HEK293 (cell line): Measurements from ENCODE around the gene MRTFB.

Source experiments
- ATF2 ChIP-seq: fragments of 450-650 bp; formaldehyde crosslinking; IDR thresholded peaks from 2 replicates; pipeline ENCODE4 v1.5.1; 2016; ENCODE audit warnings: missing biosample characterization, missing genetic modification characterization, low read depth
- EGR2 ChIP-seq: fragments of 450-650 bp; formaldehyde crosslinking; IDR thresholded peaks from 2 replicates; pipeline ENCODE4 v1.5.1; 2016; ENCODE audit warnings: low read depth, missing biosample characterization, missing genetic modification characterization
- GLI2 ChIP-seq: fragments of 450-650 bp; formaldehyde crosslinking; IDR thresholded peaks from 2 replicates; pipeline ENCODE4; 2017; ENCODE audit warnings: missing biosample characterization, missing genetic modification characterization, low read depth, borderline replicate concordance
- SCRT1 ChIP-seq: fragments of 450-650 bp; formaldehyde crosslinking; IDR thresholded peaks from 2 replicates; pipeline ENCODE4 v1.5.1; 2016; ENCODE audit warnings: missing biosample characterization, missing genetic modification characterization, borderline replicate concordance
- WT1 ChIP-seq: fragments of 450-650 bp; formaldehyde crosslinking; IDR thresholded peaks from 2 replicates; pipeline ENCODE4 v1.5.1; 2016; ENCODE audit warnings: missing biosample characterization, missing genetic modification characterization
- ZBTB6 ChIP-seq: fragments of 450-650 bp; formaldehyde crosslinking; IDR thresholded peaks from 2 replicates; pipeline ENCODE4 v1.5.1; 2017; ENCODE audit warnings: missing biosample characterization, missing genetic modification characterization
- ZFP41 ChIP-seq: fragments of 450-650 bp; formaldehyde crosslinking; IDR thresholded peaks from 2 replicates; pipeline ENCODE4 v1.5.1; 2016; ENCODE audit warnings: missing biosample characterization, missing genetic modification characterization, borderline replicate concordance
- ZFP69B ChIP-seq: fragments of 450-650 bp; formaldehyde crosslinking; IDR thresholded peaks from 2 replicates; pipeline ENCODE4 v1.5.1; 2016; ENCODE audit warnings: missing biosample characterization, missing genetic modification characterization
- ZNF112 ChIP-seq: fragments of 450-650 bp; formaldehyde crosslinking; IDR thresholded peaks from 2 replicates; pipeline ENCODE4 v1.5.0; 2017; ENCODE audit warnings: missing biosample characterization, missing genetic modification characterization
- ZNF140 ChIP-seq: fragments of 450-650 bp; formaldehyde crosslinking; IDR thresholded peaks from 2 replicates; pipeline ENCODE4 v1.5.1; 2016; ENCODE audit warnings: missing biosample characterization, missing genetic modification characterization
- ZNF2 ChIP-seq: fragments of 450-650 bp; formaldehyde crosslinking; IDR thresholded peaks from 2 replicates; pipeline ENCODE4 v1.5.1; 2016; ENCODE audit warnings: missing biosample characterization, missing genetic modification characterization
- ZNF223 ChIP-seq: fragments of 450-650 bp; formaldehyde crosslinking; IDR thresholded peaks from 2 replicates; pipeline ENCODE4 v1.5.1; 2016; ENCODE audit warnings: missing biosample characterization, missing genetic modification characterization
- ZNF292 ChIP-seq: fragments of 450-650 bp; formaldehyde crosslinking; IDR thresholded peaks from 2 replicates; pipeline ENCODE4 v1.5.1; 2016; ENCODE audit warnings: low read depth, missing biosample characterization, missing genetic modification characterization, borderline replicate concordance
- ZNF335 ChIP-seq: fragments of 450-650 bp; formaldehyde crosslinking; conservative IDR thresholded peaks from 2 replicates; pipeline ENCODE4 v1.5.1; 2016; ENCODE audit warnings: missing biosample characterization, missing genetic modification characterization
- ZNF341 ChIP-seq: fragments of 450-650 bp; formaldehyde crosslinking; IDR thresholded peaks from 2 replicates; pipeline ENCODE4; 2016; ENCODE audit warnings: low read depth, missing biosample characterization, missing genetic modification characterization
- ZNF350 ChIP-seq: fragments of 450-650 bp; formaldehyde crosslinking; IDR thresholded peaks from 2 replicates; pipeline ENCODE4 v1.5.0; 2017; ENCODE audit warnings: missing biosample characterization, mild to moderate bottlenecking, missing genetic modification characterization
- ZNF37A ChIP-seq: fragments of 450-650 bp; IDR thresholded peaks from 2 replicates; pipeline ENCODE4 v1.5.1; 2018; ENCODE audit warnings: missing biosample characterization, missing genetic modification characterization
- ZNF48 ChIP-seq: fragments of 450-650 bp; formaldehyde crosslinking; IDR thresholded peaks from 2 replicates; pipeline ENCODE4 v1.5.1; 2016; ENCODE audit warnings: missing biosample characterization, missing genetic modification characterization
- ZNF488 ChIP-seq: fragments of 450-650 bp; formaldehyde crosslinking; IDR thresholded peaks from 2 replicates; pipeline ENCODE4 v1.5.1; 2016; ENCODE audit warnings: missing biosample characterization, missing genetic modification characterization
- ZNF510 ChIP-seq: fragments of 450-650 bp; formaldehyde crosslinking; IDR thresholded peaks from 2 replicates; pipeline ENCODE4 v1.5.1; 2018; ENCODE audit warnings: mild to moderate bottlenecking, missing genetic modification characterization, missing biosample characterization; ENCODE audit not compliant: insufficient replicate concordance
- ZNF518A ChIP-seq: fragments of 450-650 bp; formaldehyde crosslinking; conservative IDR thresholded peaks from 2 replicates; pipeline ENCODE4 v1.5.1; 2016; ENCODE audit warnings: low read depth, missing biosample characterization, missing genetic modification characterization
- ZNF621 ChIP-seq: fragments of 450-650 bp; formaldehyde crosslinking; IDR thresholded peaks from 2 replicates; pipeline ENCODE4 v1.5.1; 2017; ENCODE audit warnings: missing biosample characterization, missing genetic modification characterization
- ZNF623 ChIP-seq: fragments of 450-650 bp; formaldehyde crosslinking; IDR thresholded peaks from 2 replicates; pipeline ENCODE4 v1.5.1; 2016; ENCODE audit warnings: missing biosample characterization, missing genetic modification characterization
- ZNF626 ChIP-seq: fragments of 450-650 bp; sonication (Bioruptor Pico); formaldehyde crosslinking; IDR thresholded peaks from 2 replicates; pipeline ENCODE4 v1.5.1; 2018; ENCODE audit warnings: missing biosample characterization, missing genetic modification characterization, inconsistent platforms
- ZNF660 ChIP-seq: fragments of 450-650 bp; IDR thresholded peaks from 2 replicates; pipeline ENCODE4 v1.5.1; 2018; ENCODE audit warnings: missing biosample characterization, mild to moderate bottlenecking, missing genetic modification characterization
- ZNF670 ChIP-seq: fragments of 450-650 bp; formaldehyde crosslinking; IDR thresholded peaks from 2 replicates; pipeline ENCODE4 v1.5.1; 2016; ENCODE audit warnings: missing biosample characterization, missing genetic modification characterization, low read depth
- ZNF701 ChIP-seq: fragments of 450-650 bp; formaldehyde crosslinking; IDR thresholded peaks from 2 replicates; pipeline ENCODE4 v1.5.1; 2016; ENCODE audit warnings: missing biosample characterization, missing genetic modification characterization
- ZNF777 ChIP-seq: fragments of 450-650 bp; formaldehyde crosslinking; IDR thresholded peaks from 2 replicates; pipeline ENCODE4 v1.5.1; 2017; ENCODE audit warnings: missing biosample characterization, missing genetic modification characterization, borderline replicate concordance
- ZNF785 ChIP-seq: fragments of 450-650 bp; formaldehyde crosslinking; IDR thresholded peaks from 2 replicates; pipeline ENCODE4 v1.5.1; 2016; ENCODE audit warnings: missing biosample characterization, missing genetic modification characterization
- ZSCAN16 ChIP-seq: fragments of 450-650 bp; formaldehyde crosslinking; IDR thresholded peaks from 2 replicates; pipeline ENCODE4 v1.5.1; 2016; ENCODE audit warnings: missing biosample characterization, missing genetic modification characterization

MRTFB gene

GRCh38 chr16:14095883-14096551 lies 24.9 kb downstream of the MRTFB start (continued):
- TF ChIP-seq ZNF112 (tag by site-specific recombination), result no peak
- no peak for TF ChIP-seq ZNF670
- TF ChIP-seq ZNF48, result no peak
- no peak for TF ChIP-seq ZNF350 (tag by site-specific recombination)
- TF ChIP-seq ZFP41 (tag by site-specific recombination), result no peak
- no peak for TF ChIP-seq WT1
- TF ChIP-seq ZNF777 (tag by site-specific recombination), result no peak
- no peak for TF ChIP-seq ZBTB6
- TF ChIP-seq ZSCAN16 (tag by site-specific recombination), result no peak
- TF ChIP-seq ZNF518A (tag by site-specific recombination), result peak; percentile 88
- no peak for TF ChIP-seq ZNF701
- no peak for TF ChIP-seq ATF2 (tag by site-specific recombination)
- no peak for TF ChIP-seq ZNF335
- TF ChIP-seq ZNF660 (tag by site-specific recombination), result no peak
- TF ChIP-seq ZNF341, result no peak
- TF ChIP-seq ZNF2 (tag by site-specific recombination), result no peak
- no peak for TF ChIP-seq SCRT1 (tag by site-specific recombination)
- peak; percentile 47 for TF ChIP-seq ZNF510 (tag by site-specific recombination)
- no peak for TF ChIP-seq ZNF626
- no peak for TF ChIP-seq ZNF37A (tag by site-specific recombination)
- no peak for TF ChIP-seq ZNF621 (tag by site-specific recombination)
- TF ChIP-seq EGR2 (tag by site-specific recombination), result no peak
- no peak for TF ChIP-seq ZNF488 (tag by site-specific recombination)
- 0 out of 2 replicates have a peak, but pooled peaks have one; percentile 39 for TF ChIP-seq ZNF223
- TF ChIP-seq ZNF140 (tag by site-specific recombination), result peak; percentile 88; the same call in 1 of the 2 replicates
- no peak for TF ChIP-seq ZNF785 (tag by site-specific recombination)
- peak; percentile 93 for TF ChIP-seq ZNF292 (tag by site-specific recombination)
- peak; percentile 31; the same call in 1 of the 2 replicates for TF ChIP-seq GLI2
- no peak for TF ChIP-seq ZFP69B (tag by site-specific recombination)
- TF ChIP-seq ZNF623, result peak; percentile 75
